Coronary artery (tissue), 2 donors: ENCODE data around the gene VEZF1.

Experiments
- DNase-seq: peaks from one replicate; pipeline ENCODE4 v3.0.0-alpha.2; 2017; ENCODE audit warnings: low spot score
- H3K27ac ChIP-seq, 2 donors: fragments of 200-600 bp; sonication (generic); one replicate each; pipeline ENCODE4 v1.5.1; 2016 to 2019
- H3K4me3 ChIP-seq: fragments of 200-600 bp; sonication (generic); 2 replicates; pipeline ENCODE4 v1.5.1; 2016; ENCODE audit warnings: mild to moderate bottlenecking, moderate library complexity
- CTCF ChIP-seq: fragments of 200-600 bp; sonication (generic); IDR thresholded peaks from one replicate; pipeline ENCODE4 v1.5.1; 2019; ENCODE audit warnings: antibody characterized with exemption

Gene VEZF1

GRCh38 chr17:57943645-57944044 is 44.4 kb downstream of the VEZF1 start:
- TF ChIP-seq CTCF = no peak
- DNase-seq = no peak
- H3K4me3 ChIP-seq = no peak overlapping the region
- peak overlapping the region in 1 of 2 donors; percentile 52 for H3K27ac ChIP-seq

GRCh38 chr17:57943140-57943539 is 44.9 kb downstream of the VEZF1 start:
- peak overlapping the region; percentile 52 to 71 for H3K27ac ChIP-seq
- H3K4me3 ChIP-seq = no peak overlapping the region
- no peak for TF ChIP-seq CTCF
- DNase-seq = no peak

- H3K27ac ChIP-seq = peak overlapping the region; percentile 22 to 42
- no peak overlapping the region for H3K4me3 ChIP-seq
- DNase-seq = no peak
- TF ChIP-seq CTCF = no peak
These were observed 46.4 kb downstream of the VEZF1 start for GRCh38 chr17:57941384-57942370.

- TF ChIP-seq CTCF = no peak
- H3K4me3 ChIP-seq = no peak overlapping the region
- no peak for DNase-seq
- peak overlapping the region in 1 of 2 donors; percentile 55 for H3K27ac ChIP-seq
These were observed 47.3 kb downstream of the VEZF1 start for GRCh38 chr17:57940653-57941329.

- no peak overlapping the region for H3K4me3 ChIP-seq
- peak overlapping the region in 1 of 2 donors; percentile 55 for H3K27ac ChIP-seq
- DNase-seq = no peak
- no peak for TF ChIP-seq CTCF
These were observed 47.8 kb downstream of the VEZF1 start for GRCh38 chr17:57940231-57940630.

- no peak for TF ChIP-seq CTCF
- DNase-seq = no peak
- peak overlapping the region in 1 of 2 donors; percentile 2 for H3K27ac ChIP-seq
- H3K4me3 ChIP-seq = no peak overlapping the region
These were observed 48.3 kb downstream of the VEZF1 start for GRCh38 chr17:57939797-57940196.
